ENCODE results near the gene RPS6KA2.

DNA sequence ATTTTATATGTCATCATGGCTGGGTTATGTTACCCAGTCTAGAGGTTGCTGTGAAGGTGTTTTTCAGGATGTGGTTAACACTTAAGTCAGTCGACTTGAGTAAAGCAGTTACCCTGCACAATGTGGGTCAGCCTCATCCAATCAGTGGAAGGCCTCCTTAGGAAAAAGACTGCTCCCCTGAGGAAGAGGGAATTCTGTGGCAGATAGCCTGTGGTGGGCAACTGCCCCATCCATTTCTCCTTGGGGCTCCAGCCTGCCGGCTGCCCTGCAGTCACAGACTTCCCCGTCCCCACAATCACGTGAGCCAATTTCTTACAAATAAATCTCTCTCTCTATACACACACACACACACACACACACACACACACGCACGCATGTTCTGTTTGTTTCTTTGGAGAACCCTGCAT is 209.8 kb downstream of the RPS6KA2 start:
- TF ChIP-seq, protein P1, sequence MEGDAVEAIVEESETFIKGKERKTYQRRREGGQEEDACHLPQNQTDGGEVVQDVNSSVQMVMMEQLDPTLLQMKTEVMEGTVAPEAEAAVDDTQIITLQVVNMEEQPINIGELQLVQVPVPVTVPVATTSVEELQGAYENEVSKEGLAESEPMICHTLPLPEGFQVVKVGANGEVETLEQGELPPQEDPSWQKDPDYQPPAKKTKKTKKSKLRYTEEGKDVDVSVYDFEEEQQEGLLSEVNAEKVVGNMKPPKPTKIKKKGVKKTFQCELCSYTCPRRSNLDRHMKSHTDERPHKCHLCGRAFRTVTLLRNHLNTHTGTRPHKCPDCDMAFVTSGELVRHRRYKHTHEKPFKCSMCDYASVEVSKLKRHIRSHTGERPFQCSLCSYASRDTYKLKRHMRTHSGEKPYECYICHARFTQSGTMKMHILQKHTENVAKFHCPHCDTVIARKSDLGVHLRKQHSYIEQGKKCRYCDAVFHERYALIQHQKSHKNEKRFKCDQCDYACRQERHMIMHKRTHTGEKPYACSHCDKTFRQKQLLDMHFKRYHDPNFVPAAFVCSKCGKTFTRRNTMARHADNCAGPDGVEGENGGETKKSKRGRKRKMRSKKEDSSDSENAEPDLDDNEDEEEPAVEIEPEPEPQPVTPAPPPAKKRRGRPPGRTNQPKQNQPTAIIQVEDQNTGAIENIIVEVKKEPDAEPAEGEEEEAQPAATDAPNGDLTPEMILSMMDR (IDR thresholded peaks at IDR 0.05) = no peak
- TF ChIP-seq POLR2A (IDR thresholded peaks at IDR 0.05) = no peak
